GM23248 (cell line): ENCODE results near the gene LPP.

Source experiments
- EZH2 ChIP-seq: fragments of 200-600 bp; sonication (generic); IDR thresholded peaks from 2 replicates; pipeline ENCODE4 v1.6.1; 2018; ENCODE audit warnings: antibody characterized with exemption, mild to moderate bottlenecking; ENCODE audit not compliant: insufficient read depth, poor library complexity, severe bottlenecking
- EZH2phosphoT487 ChIP-seq: fragments of 200-600 bp; sonication (generic); IDR thresholded peaks from 2 replicates; pipeline ENCODE4 v1.6.1; 2018; ENCODE audit warnings: antibody characterized with exemption, moderate library complexity, mild to moderate bottlenecking, low read depth; ENCODE audit not compliant: insufficient read depth

- TF ChIP-seq EZH2 (no peak), EZH2phosphoT487 (no peak)
These were observed 663.4 kb downstream of the LPP start for GRCh38 chr3:188817103-188817934.
